Testis (tissue), 2 donors: ENCODE results near the gene ANKRD28.

Experiments
- POLR2A ChIP-seq: fragments of 450-650 bp; IDR thresholded peaks from one replicate; pipeline ENCODE4 v1.6.1; 2017; ENCODE audit warnings: antibody characterized with exemption, mild to moderate bottlenecking, moderate library complexity
- TF ChIP-seq, protein P1 (sequence below), 3 experiments: fragments of 450-650 bp in 2 of 3; fragments of 200-600 bp in 1 of 3; sonication (generic) in 1 of 3; IDR thresholded peaks; one replicate each; pipeline ENCODE4 v1.5.1; 2016 to 2019; ENCODE audit warnings: antibody characterized with exemption in 3 of 3, mild to moderate bottlenecking in 2 of 3, moderate library complexity in 1 of 3

DNA sequence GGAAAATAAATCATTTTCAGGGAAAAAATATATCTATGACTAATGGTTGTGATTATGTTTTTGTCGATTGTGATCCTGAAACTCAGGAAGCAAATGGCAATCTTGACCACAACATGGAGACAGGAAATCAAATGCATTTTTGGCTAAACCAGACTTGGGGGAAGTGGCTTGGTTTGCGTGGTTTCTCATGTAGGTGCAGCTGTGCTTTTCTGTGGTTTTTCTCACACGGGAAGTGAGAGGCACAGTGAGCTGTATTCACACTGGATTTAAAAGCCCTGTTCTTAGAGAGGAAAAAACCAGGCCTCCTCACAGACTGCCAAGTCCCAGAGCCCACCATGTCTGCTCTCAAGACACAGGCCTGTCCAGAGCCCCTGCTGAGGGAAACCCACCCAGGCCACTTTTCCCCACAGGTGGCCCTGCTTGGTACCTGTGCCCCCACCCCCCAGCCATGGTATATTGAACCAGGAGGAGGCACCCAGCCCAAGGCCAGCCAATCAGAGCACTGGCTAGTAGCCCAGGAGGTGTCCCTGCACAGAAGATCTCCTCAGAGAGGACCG lies 150.1 kb downstream of the ANKRD28 start:
- TF ChIP-seq, protein P1, sequence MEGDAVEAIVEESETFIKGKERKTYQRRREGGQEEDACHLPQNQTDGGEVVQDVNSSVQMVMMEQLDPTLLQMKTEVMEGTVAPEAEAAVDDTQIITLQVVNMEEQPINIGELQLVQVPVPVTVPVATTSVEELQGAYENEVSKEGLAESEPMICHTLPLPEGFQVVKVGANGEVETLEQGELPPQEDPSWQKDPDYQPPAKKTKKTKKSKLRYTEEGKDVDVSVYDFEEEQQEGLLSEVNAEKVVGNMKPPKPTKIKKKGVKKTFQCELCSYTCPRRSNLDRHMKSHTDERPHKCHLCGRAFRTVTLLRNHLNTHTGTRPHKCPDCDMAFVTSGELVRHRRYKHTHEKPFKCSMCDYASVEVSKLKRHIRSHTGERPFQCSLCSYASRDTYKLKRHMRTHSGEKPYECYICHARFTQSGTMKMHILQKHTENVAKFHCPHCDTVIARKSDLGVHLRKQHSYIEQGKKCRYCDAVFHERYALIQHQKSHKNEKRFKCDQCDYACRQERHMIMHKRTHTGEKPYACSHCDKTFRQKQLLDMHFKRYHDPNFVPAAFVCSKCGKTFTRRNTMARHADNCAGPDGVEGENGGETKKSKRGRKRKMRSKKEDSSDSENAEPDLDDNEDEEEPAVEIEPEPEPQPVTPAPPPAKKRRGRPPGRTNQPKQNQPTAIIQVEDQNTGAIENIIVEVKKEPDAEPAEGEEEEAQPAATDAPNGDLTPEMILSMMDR (IDR thresholded peaks at IDR 0.05): no peak
- TF ChIP-seq POLR2A: no peak
